GM18499 (cell line): ENCODE results near the gene NBEA.

Experiments
- ATAC-seq: cut with Tn5 transposase; IDR thresholded peaks from one replicate; pipeline ENCODE4 v1.9.1; 2021; ENCODE audit warnings: moderate number of reproducible peaks; ENCODE audit not compliant: insufficient read depth, unreplicated experiment

Gene NBEA

DNA sequence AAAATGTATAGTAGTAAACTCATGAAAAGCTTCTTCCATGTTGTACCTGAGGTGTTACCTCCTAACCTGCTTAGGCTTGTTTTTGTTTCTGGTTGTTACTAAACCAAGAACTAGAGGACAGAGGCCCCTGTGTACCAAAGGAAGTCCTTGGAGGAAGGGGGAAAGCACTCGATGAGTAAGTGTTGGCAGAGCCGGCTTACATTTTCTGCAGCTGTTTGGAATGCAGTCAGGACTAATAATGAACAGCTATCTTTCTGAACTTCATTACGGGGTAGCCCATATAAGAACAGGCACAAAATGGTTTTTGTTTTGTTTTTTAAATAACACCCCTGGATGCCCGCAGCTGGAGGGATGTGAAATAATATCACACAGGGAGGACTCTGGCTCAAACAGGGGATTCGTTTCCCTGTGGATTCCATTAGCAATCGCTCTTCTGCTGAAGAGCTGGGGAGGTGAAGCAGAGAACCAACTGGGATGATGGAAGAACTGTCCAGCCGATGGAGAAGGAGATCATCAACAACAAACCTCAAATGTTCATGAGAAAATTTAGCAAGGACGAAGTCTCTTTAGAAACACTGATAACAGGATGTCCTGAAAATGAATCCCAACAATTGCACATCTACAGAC is 748.6 kb downstream of the NBEA start:
- ATAC-seq, result no peak

DNA sequence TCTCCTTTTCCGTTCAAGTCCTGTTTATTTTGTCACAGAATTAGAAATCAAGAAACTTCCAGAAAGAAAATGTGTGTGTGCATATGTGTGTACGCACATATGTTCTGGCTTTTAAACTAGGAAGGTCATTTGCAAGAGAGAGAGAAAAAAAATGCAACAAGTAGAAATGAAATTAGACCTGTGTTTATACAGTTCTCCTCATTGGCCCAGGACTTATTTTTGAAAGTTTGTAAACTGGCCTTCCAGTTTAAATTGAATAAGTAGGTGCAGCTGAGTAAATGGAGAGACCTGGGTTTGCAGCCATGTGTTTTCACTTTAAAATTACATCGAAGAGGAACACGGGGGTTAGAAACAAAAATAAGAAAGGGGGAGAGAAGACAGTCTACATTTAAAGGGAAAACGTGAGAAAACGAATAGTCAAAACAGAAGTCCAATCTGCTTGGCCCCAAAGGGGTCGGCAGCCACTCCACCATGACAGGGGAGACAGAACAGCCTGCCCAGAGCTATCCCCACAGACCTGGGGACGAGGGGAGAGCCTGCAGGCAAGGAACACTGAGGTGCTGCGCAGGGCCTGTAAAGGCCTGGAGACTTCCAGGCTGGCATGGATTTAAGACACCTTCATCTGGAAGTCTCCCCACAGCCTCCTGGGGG is 751.2 kb downstream of the NBEA start:
- no peak for ATAC-seq

DNA sequence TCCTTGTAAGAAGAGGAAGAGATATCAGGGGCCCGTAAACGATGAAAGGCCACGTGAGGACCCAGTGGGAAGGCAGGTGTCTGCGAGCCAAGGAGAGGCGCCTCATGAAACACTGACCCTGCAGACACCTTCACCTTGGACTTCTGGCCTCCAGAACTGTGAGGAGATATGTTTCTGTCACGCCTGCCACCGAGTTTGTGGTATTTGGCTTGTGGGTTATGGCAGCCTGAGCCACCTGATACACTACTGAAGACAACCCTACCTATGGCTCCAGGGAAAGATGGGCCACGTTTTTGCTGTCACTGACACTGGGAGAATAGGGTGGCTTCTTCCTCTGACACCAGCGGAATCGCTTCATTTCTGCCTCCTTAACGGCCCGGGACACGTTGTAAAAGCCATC is 752.0 kb downstream of the NBEA start:
- ATAC-seq, result no peak

DNA sequence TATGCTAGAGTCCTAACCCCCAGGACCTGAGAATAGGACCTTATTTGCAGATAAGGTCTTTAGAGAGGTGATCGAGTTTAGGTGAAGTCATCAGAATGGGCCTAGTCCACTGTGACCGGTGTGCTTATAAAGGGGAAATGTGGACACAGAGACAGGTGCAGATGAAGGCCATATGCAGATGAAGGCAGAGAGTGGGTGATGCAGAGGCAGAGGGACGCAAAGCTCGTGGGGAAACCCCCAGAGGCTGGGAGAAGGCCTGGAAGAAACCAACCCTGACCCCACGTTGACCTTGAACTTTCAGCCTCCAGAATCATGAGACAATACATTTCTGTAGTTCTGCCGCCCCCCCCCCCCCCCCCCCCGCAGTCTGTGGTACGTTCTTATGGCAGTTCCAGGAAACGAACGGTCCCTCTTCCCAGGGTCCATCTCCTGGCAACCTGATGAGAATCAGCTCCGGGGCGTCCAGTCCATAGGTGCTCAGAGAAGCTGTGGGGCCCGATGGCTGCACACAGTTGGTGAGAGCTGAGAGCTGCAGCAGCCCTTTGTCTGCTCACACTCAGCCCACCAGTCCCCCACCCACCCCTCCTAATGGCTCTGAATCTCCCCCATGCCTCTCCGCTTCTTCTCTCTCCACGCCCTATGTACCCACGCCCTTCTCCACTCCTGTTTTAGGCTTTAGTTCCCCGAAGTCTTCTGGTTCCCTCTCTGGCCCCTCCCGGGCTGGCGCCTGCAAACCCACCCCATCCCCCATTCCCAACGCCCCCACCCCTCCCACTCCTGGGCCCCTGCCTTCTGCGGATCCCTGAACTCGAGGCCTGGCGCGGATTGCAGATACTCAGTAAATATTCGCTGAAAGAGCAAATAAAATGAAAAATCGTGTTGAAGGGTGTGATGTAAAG is 752.7 kb downstream of the NBEA start:
- ATAC-seq, result no peak

DNA sequence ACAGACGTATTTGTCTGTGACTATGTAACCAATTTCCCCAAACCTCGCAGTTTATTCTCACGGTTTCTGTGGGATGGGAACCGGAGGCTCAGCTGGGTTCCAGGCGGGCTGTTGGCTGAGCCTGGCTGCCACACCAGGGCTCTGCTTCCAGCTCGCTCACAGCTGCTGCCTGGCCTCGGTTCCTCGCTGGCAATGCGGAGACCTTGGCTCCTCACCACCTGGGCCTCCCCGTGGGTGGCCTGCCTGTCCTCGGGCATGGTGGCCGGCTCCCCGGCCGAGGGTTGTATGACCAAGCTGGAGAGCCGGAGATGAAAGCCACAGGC is 753.3 kb downstream of the NBEA start:
- ATAC-seq, result no peak

DNA sequence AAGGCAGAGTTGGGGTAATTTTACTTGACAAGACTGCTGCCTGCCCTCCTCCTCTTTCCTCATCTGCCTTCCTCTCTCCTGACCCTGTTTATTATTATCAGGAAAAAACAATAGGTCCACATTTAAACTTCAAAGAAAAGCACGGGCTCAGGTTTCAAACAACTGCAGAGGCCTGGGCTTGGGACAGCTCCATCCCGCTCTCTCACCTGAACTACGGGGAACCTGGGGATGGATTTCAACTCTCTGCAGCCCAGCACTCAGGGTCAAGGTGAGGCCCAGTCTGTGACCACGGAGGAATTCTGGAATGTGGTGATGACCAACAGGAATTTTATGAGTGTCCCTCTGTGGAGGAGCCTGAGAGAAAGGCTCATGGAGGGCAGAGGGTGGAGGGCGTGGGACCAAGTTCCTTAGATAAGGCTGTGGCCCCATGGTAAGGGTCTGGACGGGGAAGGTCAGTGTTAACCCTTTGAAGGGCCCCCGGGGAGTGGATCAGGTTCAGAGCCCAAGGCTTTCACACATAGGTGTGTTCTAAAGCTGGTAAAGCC is 755.2 kb downstream of the NBEA start:
- no peak for ATAC-seq

DNA sequence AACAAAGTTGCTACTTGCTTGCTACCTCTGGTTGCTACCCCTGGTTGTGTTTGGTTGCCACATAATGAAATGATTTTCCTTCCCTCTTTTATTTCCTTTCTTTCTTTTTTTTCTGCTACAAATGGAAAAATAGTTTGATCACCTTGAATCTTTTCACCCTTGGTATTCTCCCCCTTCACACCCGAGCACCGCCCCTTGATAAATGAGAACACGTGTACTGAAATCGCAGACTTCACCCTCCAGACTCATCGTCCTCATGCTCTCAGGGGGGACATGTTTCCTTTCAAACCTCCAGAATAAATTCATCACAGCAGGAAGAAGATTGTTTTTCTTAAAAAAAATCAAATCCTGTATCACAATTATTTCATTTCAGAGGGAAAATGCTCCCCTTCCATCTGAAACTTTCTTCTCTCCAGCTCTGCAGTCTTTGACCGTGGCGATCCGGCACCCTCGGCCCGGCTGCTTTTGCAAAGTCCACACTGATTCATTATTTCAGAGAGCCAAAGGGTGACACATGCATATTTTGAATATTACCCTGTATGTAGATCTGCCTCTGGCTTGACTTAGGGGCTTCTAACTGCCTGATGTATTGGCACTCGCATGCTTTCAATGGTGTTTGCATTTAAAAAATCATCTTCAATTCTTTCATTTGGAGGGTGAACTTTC is 757.0 kb downstream of the NBEA start:
- no peak for ATAC-seq

DNA sequence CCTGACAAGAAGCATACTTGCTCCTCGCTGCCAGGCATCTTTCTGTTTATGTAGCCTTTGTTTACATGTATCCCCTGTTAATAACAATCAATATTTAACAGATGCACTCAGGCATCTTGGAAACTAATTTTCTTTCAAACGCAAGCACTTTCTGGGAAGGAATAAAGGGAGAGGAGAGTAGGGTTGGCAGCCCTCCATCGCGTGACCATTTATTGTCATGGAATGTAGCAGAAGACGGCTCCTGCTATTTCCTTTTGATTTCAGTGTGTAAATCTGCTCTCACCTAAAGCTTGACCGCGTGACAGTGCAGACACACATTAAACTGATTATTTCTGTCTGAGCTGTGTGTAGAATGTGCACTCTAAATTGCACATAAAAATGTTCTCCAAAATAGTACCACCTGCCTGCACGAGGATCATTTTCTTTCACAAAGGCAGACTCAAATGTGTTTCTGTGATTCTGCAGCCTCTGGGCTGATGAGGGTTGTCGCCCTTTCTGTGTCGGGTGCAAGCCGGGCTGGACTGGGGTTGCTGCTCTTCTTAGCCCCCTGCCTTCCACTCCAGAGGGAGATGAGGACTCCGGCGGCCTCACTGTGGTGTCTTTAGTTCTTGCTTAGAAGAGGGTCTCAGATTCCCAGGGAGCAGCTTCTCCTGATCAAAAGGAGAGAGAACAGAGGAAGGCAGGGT is 757.9 kb downstream of the NBEA start:
- no peak for ATAC-seq

DNA sequence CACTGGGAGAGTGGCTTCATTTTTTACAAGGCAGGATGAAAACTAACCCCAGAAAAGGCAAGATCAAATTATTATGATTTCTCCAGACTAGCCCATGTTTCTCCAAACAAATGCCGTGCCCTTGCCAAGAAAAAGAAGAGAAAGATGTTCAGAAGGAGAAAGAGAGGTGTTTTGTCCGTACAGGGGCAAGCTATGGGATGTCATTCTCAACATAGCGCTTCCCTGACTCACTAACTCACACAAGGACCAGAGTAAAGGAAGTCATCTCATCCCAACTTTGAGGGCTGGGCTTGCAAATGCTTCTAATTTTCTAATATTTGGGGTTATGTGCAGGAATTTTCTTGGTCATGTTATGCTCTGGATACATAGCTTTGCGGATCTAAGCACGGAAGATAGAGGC is 758.6 kb downstream of the NBEA start:
- no peak for ATAC-seq

DNA sequence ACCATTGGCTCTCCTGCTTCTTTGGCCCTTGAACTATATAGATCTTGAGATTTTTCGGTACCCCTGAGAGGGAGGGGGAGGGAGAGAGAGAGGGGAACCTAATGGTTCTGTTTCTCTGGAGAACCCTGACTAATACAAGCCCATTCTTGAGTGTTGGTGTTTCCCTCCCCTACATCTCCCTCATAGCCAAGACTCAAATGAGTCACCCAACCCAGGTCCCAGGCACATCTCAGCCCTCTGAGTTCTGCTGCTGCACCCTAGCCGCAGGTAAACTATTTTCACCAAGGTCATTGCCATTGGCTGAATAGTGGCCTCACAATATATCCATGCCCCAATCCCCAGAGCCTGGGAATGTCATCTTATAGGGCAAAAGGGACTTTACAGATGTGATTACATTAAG is 760.2 kb downstream of the NBEA start:
- ATAC-seq, result no peak

DNA sequence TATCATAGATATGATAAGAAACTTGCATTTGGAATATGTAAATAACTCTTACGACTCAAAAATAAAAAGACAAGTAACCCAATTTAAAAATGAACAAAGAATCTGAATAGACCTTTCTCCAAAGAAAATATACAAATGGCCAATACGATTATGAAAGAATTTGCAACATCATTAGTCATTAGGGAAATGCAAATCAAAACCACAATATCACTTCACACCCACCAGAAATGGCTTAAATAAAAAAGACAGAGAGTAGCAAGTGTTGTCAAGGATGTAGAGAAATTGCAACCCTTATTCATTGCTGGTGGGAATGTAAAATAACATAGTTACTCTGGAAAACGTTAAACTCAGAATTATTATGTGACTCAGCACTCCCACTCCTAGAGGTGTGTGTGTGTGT is 761.0 kb downstream of the NBEA start:
- no peak for ATAC-seq

DNA sequence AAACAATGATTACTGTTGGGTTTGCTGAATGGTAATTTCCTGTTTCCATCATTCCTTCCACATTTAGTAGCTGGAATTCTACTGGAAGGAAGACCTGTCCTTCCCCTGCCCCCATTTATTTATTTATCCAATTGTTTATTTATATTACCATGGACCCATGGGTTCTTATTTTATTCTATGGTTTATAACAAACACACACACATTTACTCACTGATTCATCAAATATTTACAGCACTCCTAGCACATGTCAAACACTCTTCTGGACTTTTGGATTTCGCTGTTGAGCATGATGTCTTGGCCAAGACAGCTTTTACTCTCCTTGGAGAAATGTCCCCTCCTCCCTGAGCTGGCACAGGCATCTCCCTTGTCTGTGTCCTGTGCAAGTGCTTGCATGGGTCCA is 762.3 kb downstream of the NBEA start:
- no peak for ATAC-seq

DNA sequence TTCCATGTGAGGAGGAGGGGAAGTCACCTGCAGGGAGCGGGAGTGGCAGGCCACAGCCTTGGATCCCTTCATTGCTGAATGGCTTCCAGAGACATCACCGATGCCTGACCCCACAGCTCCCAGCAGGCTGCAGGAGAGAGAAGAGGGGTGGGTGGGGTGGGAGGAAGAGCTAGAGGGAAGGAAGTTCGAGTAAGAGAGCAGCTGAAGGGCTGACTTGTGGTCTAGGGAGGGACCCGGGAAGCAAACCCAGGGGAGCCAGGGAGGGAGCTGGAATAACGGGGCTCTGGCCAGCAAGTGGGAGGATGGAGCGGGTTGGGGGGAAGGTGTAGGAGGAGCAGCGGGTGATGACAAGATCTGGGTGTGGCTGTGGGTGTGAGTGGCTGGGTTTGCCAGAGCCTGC is 764.2 kb downstream of the NBEA start:
- ATAC-seq, result no peak

DNA sequence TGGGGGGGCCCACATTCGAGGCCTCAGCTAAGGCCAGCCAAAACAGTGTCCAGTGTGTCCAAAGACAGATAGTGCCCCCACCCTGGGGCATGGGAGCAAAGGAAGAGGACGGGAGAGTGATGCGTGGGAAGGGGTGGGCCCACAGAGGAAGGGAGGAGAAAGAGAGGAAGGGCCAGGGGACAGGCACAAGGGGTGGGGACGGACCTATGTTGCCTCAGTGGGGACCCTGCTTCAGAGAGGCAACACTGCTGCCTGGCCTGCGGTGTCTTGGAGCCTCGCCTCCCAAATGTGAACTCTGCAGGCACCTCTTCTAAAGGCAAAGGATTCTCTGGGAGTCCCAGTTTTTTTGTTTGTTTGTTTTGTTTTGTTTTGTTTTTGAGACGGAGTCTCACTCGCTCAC is 764.7 kb downstream of the NBEA start:
- ATAC-seq, result no peak

DNA sequence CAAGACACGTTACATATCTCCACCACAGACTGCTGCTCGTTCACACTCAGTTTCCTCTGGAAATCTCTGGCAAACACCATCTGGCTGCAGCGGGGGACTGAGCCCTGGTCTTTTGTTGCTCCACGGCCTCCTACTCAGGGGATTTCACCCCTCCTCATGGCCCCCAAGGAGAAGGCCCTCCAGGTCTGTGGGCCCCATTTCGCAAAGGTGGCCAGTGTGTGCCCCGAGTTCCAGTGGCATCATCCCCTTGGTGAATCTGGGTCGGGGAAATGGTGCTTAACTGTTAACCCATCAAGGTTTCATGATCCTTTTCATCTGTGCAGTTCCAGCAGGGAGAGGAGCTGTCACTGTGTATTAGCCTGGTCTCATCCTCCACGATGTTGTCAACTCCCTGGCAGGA is 769.8 kb downstream of the NBEA start:
- no peak for ATAC-seq

DNA sequence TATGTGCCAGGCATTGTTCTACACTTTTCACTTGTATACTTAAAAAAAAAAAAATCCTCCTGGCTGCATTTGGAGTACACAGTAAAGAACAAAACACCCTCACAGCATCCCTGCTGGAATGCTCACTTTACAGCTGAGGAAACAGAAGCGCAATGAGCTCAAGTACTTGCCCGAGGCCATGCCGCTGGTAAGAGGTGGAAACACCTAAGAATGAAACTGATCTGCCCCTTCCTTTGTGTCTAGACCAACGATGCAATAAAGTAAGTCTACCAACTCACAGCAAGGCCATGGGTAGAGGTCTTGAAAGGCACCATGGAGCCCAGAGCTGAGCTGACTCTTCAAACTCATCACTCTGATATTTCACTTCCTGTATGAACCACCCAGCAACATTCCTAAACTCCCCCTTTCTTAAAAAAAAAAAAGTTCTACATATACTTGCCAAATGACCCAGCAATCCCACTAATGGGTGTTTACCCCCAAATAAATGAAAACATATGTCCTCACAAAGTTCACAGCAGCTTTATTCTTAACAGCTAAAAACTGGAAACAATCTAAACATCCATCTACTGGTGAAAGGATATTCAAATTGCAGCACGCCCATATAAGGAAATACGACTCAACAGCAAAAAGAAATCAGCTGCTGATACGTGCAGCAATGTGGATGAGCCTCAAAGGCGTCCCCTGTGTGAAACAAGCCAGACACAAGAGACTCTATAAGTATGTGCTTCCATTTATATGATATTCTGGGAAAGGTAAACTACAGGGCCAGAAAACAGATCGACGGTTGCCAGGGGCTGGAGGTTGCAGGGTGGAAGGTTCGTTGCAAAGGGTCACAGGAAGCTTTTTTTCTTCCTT is 771.1 kb downstream of the NBEA start:
- ATAC-seq, result no peak

DNA sequence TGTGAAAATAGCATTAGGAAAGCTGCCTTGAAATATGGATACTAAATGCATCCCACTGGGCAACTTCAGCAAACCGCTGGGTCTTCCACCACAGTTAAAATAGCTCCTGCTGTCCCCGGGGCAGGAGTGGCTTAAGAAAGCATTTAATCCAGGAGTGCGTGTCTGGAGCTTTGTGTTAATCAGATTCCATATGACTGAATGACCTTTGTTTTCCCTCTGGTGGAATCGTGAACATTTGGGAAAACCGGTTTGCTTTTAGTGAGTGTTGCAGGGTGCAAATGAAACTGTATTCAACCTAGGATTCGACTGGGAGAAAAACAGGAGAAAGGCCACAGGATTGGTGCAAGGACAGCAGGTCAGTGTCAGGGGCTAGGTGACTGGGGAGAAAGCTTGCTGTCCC is 772.1 kb downstream of the NBEA start:
- no peak for ATAC-seq

DNA sequence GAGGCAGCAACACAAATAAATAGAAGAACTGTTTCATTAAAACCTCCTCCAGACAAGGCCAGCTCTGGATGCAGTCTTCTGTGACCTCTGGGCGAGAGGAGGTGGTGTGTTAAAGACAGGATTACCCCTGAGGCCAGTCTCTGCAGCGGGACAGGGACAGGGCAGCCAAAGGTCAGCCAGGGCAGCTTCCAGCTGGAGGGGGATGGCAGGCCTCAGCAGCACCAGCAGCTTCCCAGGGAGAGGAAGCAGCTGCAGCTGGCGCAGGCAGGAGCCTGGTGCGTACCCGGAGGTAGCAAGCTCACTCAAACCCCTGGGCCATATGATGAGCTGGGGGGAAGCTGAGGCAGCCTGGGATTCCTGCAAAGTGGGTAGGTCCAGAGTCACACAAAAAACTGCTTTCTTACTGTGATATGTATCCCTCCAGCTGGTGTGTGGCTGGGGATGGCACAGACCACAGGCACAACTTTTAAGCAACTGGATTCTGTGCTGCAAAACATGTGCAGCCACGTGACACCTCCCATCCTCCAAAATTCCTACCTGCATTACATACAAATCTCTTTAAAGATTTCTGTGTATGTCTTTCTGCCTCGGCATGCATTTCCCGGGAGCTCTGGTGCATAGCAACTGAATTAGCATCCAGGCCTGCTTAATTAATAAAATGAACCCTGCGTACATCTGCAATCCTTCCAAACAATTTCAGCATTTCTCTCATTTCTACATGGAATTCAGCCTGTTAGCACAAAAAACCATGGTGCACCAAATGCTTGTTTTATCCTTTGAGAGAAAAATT is 772.7 kb downstream of the NBEA start:
- no peak for ATAC-seq

DNA sequence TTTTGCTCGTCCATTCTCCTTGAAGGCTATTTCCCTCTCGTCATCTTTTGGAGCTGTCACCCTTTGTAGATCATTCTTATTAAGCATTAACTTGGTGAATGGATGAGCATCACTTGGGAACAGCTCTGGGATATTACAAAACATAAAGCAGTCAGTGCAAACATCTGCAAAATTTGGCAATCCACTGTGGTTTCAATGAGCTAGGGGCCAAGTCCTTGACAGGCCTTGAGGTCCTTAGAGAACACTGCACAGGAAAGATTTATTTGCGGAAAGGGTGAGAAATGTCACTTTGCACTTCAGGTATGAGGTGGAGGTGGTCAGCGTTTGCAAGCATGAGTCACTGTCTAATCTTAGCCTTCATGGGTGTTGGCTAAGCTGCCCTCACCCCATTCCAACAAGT is 774.1 kb downstream of the NBEA start:
- ATAC-seq, result no peak
